Measurements from ENCODE around the gene FRMPD1.

DNA sequence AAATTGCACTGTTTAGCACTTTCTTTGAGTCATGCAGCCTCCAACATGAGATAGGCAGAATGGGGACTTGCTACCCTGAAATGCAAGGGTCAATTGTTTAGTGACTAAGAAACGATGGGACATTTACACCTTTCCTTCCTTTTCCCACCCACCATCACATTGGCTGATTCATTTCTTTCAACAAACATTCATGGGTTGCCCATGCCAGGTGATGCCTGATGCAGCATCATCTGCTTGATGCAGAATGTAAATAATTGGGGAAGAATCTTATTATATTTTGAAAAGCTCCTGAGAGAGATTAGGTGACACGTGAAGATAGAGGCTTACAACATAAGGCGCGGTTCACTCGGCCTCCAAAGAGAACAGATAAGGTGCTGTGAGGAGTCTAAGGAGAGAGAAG lies 98.4 kb downstream of the FRMPD1 start:
- TF ChIP-seq, protein P1, sequence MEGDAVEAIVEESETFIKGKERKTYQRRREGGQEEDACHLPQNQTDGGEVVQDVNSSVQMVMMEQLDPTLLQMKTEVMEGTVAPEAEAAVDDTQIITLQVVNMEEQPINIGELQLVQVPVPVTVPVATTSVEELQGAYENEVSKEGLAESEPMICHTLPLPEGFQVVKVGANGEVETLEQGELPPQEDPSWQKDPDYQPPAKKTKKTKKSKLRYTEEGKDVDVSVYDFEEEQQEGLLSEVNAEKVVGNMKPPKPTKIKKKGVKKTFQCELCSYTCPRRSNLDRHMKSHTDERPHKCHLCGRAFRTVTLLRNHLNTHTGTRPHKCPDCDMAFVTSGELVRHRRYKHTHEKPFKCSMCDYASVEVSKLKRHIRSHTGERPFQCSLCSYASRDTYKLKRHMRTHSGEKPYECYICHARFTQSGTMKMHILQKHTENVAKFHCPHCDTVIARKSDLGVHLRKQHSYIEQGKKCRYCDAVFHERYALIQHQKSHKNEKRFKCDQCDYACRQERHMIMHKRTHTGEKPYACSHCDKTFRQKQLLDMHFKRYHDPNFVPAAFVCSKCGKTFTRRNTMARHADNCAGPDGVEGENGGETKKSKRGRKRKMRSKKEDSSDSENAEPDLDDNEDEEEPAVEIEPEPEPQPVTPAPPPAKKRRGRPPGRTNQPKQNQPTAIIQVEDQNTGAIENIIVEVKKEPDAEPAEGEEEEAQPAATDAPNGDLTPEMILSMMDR (IDR thresholded peaks at IDR 0.05): no peak
- TF ChIP-seq POLR2A (IDR thresholded peaks at IDR 0.05): no peak
